Heart left ventricle (tissue), 16 donors: ENCODE measurements around the gene CCDC137. TPM values are rescaled to one million over a fixed set of nuclear protein-coding genes. Genes with fewer than 3 reads are reported as not detected.
A peak's percentile ranks its signal among the peaks of the same experiment; 100 is the strongest.

Experiments
- ATAC-seq, 4 donors: fragments of 200-7000 bp; cut with Tn5 transposase; one replicate each; pipeline ENCODE4 v1.9.1; 2020 to 2022; ENCODE audit warnings: moderate library complexity in 4 of 4, mild to moderate bottlenecking in 3 of 4, moderate number of reproducible peaks in 1 of 4
- DNase-seq, 5 donors: peaks; one replicate each; pipeline ENCODE4 v3.0.0-alpha.2; 2020
- H3K27ac ChIP-seq, 12 donors: fragments of 200-600 bp; sonication (generic) in 4 of 12; one replicate each; pipeline versions ENCODE4 v1.5.0 to v1.8.0; 2016 to 2022; ENCODE audit warnings: mild to moderate bottlenecking in 2 of 12
- H3K27me3 ChIP-seq, 9 donors: fragments of 200-600 bp; sonication (generic) in 2 of 9; one replicate each; pipeline versions ENCODE4 v1.5.1 to v1.8.0; 2016 to 2022; ENCODE audit warnings: mild to moderate bottlenecking in 3 of 9
- H3K36me3 ChIP-seq, 9 donors: fragments of 200-600 bp; sonication (generic) in 2 of 9; one replicate each; pipeline versions ENCODE4 v1.5.0 to v1.8.0; 2018 to 2022; ENCODE audit warnings: mild to moderate bottlenecking in 2 of 9
- H3K4me1 ChIP-seq, 12 donors: fragments of 200-600 bp; sonication (generic) in 4 of 12; one replicate each; pipeline versions ENCODE4 v1.5.0 to v1.8.0; 2016 to 2022; ENCODE audit warnings: mild to moderate bottlenecking in 3 of 12
- H3K4me3 ChIP-seq, 12 donors: fragments of 200-600 bp; sonication (generic) in 4 of 12; one replicate each; pipeline versions ENCODE4 v1.5.0 to v1.8.0; 2017 to 2022; ENCODE audit warnings: mild to moderate bottlenecking in 9 of 12, moderate library complexity in 4 of 12
- H3K9me3 ChIP-seq, 12 donors: fragments of 200-600 bp; sonication (generic) in 4 of 12; one replicate each; pipeline versions ENCODE4 v1.5.0 to v1.8.0; 2016 to 2022; ENCODE audit warnings: mild to moderate bottlenecking in 1 of 12
- CTCF ChIP-seq, 12 donors: fragments of 200-600 bp; sonication (generic) in 4 of 12; IDR thresholded peaks; one replicate each; pipeline versions ENCODE4 v1.5.0 to v1.8.0; 2018 to 2022; ENCODE audit warnings: antibody characterized with exemption in 12 of 12, mild to moderate bottlenecking in 5 of 12
- POLR2A ChIP-seq, 2 donors: fragments of 450-650 bp; IDR thresholded peaks; one replicate each; pipeline ENCODE4 v1.6.1; 2017; ENCODE audit warnings: antibody characterized with exemption in 2 of 2, mild to moderate bottlenecking in 2 of 2, moderate library complexity in 2 of 2
- WGBS, 4 donors: extraction: QIAGEN DNeasy Blood & Tissue Kit in 2 of 4; methylation state at CpG; one replicate each; pipeline versions ENCODE4 v1.1.5 to v1.1.7; 2013 to 2018; 5-methylcytosine and 5-hydroxymethylcytosine counted together
- intact Hi-C, 10 donors: fragments of 100-400 bp; cut with DNase I; formaldehyde crosslinking; loops; one replicate each; pipeline versions ENCODE4 v1.11.1 to v1.14.2; 2022
- polyA plus RNA-seq, 2 donors: library from polyadenylated mRNA; stranded (reverse); fragments of 200-250 nt; gene quantifications; one replicate each; pipeline ENCODE4 v1.2.3, GENCODE V29; 2013
- total RNA-seq, 9 donors: library from RNA; depleted of rRNA in 2 of 9; stranded (reverse); fragments of >200 nt in 2 of 9; fragmentation: NEBNext Ultra II Directional in 3 of 9; extraction: Animal tissue kit (Norgen Biotek cat#: 25700) in 3 of 9; gene quantifications; one replicate each; pipeline versions ENCODE4 v1.1.0 to v1.2.4, GENCODE V29; 2016 to 2023
- donor health status: ischemic (EF 13 %, LVEDD 7.1; RV severe dilation, severe dysfunction).
- donor health status: healthy with polysubstance abuse.
- donor health status: DM: no; HTN: yes; CAD: no.
- donor health status: DM: no; HTN: no; CAD: no.
- donor health status: ischemic (EF 25% LVEDD 6.9; RV normal size, moderate dysfunction).
- donor health status: ischemic (EF 25% LVEDD 5.7; RV mildly dilated, moderate dysfunction).
- donor health status: healthy.
- donor health status: DM: yes; HTN: yes; CAD: no.
- donor health status: ischemic (EF 35%, LVEDD 5.7; RV mildly dilated, moderate dysfunction).
- donor health status: nonischemic (EF 11% LVEDD 7.7; RV severe dilation, severe dysfunction).
- donor health status: DM: yes; HTN: yes; CAD: no.
- donor health status: PGD.
- donor health status: ischemic (EF 29% LVEDD 5.4; RV normal size, mild dysfunction).
- donor health status: nonischemic (EF 23%, LVEDD 6.1; RV moderate dilation, normal function).

Gene CCDC137
- total and polyA plus RNA-seq, 11 donors, result 3.5 to 20.0 (median 7.8) TPM

- DNase-seq (no peak), ATAC-seq (no peak)
- peaks cover 0 to 41% (median 25%) of the 10 kb centered on the region in 9 donors for H3K36me3 ChIP-seq
- TF ChIP-seq CTCF (IDR thresholded peaks at IDR 0.05) (no peak), POLR2A (IDR thresholded peaks at IDR 0.05) (no peak)
- no peak overlapping the region for H3K27ac ChIP-seq
- WGBS, 4 donors, result 91 to 93% (median 92%) methylated on average over 9 to 17 of the region's 17 CpGs
- intact Hi-C loops, result loop anchor here in 1 of 10 donors (2.0 kb wide), 1 partner anchor 34 kb away; no protein-coding TSS in a partner anchor
- no peak overlapping the region for H3K4me3 ChIP-seq
- no peaks in the 10 kb centered on the region for H3K9me3 ChIP-seq
- H3K4me1 ChIP-seq, result peaks cover 0 to 19% (median under 1%) of the 10 kb centered on the region in 12 donors
- no peaks in the 10 kb centered on the region for H3K27me3 ChIP-seq
Measured at GRCh38 chr17:81676906-81677305, 10.4 kb downstream of the CCDC137 start.

GRCh38 chr17:81680150-81680549 is 13.6 kb downstream of the CCDC137 start:
- H3K4me1 ChIP-seq, result peaks cover 5 to 41% (median 20%) of the 10 kb centered on the region in 12 donors
- no peak for TF ChIP-seq POLR2A (IDR thresholded peaks at IDR 0.05)
- TF ChIP-seq CTCF (IDR thresholded peaks at IDR 0.05), result no peak
- no peak for DNase-seq
- H3K36me3 ChIP-seq, result peaks cover 0 to 18% (median 4%) of the 10 kb centered on the region in 9 donors
- H3K9me3 ChIP-seq, result no peaks in the 10 kb centered on the region
- ATAC-seq, result no peak
- peak overlapping the region in 1 of 12 donors; percentile 2 for H3K27ac ChIP-seq
- no peak overlapping the region for H3K4me3 ChIP-seq
- intact Hi-C loops, result no loop called here
- 67 to 74% (median 72%) methylated on average over 11 of the region's 11 CpGs for WGBS, 4 donors
- no peaks in the 10 kb centered on the region for H3K27me3 ChIP-seq

- peaks cover 5 to 45% (median 26%) of the 10 kb centered on the region in 12 donors for H3K4me1 ChIP-seq
Measured at GRCh38 chr17:81681672-81682071, 15.1 kb downstream of the CCDC137 start.

More at GRCh38 chr17:81681672-81682071, 15.1 kb downstream of the CCDC137 start:
- WGBS, 4 donors, result 60 to 72% (median 67%) methylated on average over 17 of the region's 17 CpGs
- DNase-seq (peak in 1 of 5 donors; percentile 48), ATAC-seq (no peak)
- Histone ChIP-seq H3K27ac (no peak overlapping the region), H3K27me3 (no peaks in the 10 kb centered on the region), H3K9me3 (no peaks in the 10 kb centered on the region), H3K4me3 (no peak overlapping the region), H3K36me3 (peaks cover 0 to 33% (median 13%) of the 10 kb centered on the region in 9 donors)
- intact Hi-C loops, result loop anchor here in 1 of 10 donors (2.0 kb wide), 1 partner anchor 15 kb away; the partner anchor contains the start of genes CCDC137 and OXLD1
- no peak for TF ChIP-seq CTCF (IDR thresholded peaks at IDR 0.05)
- TF ChIP-seq POLR2A (IDR thresholded peaks at IDR 0.05), result no peak
